MCF 10A (cell line): Measurements from ENCODE around the gene CRBN. TPM values are rescaled to one million over a fixed set of nuclear protein-coding genes. Genes with fewer than 3 reads are reported as not detected.

ENCODE experiments used
- BruUV-seq: library from RNA; stranded (reverse); fragments of 400-500 nt; replicated peaks from 2 replicates; lab custom pipeline; 2021; lab: Mats Ljungman, UMichigan
- CTCF ChIA-PET: fragments of 300-600 bp; sonication (Branson Sonifier 250); formaldehyde crosslinking; extraction: SDS; loops from one replicate; lab custom pipeline; 2021; ENCODE audit warnings: antibody characterized with exemption, inconsistent platforms; lab: Yijun Ruan, JAX
- POLR2A ChIA-PET: fragments of 300-600, 350-650 bp; sonication (Branson Sonifier 250); formaldehyde crosslinking; extraction: SDS; loops from one replicate; lab custom pipeline; 2020; ENCODE audit warnings: antibody characterized with exemption, inconsistent platforms; lab: Yijun Ruan, JAX
- DNase-seq: peaks from one replicate; pipeline ENCODE4 v3.0.0-alpha.2; 2018; ENCODE audit not compliant: unreplicated experiment
- H3K27ac Mint-ChIP-seq: one replicate; pipeline ENCODE4 v1.8.0; 2022; ENCODE audit warnings: mild to moderate bottlenecking, low read depth, mixed read lengths; ENCODE audit not compliant: unreplicated experiment
- H3K27me3 Mint-ChIP-seq: one replicate; pipeline ENCODE4 v1.8.0; 2022; ENCODE audit warnings: mixed read lengths; ENCODE audit not compliant: insufficient read depth, unreplicated experiment
- H3K36me3 Mint-ChIP-seq: one replicate; pipeline ENCODE4 v1.8.0; 2022; ENCODE audit warnings: mild to moderate bottlenecking, moderate library complexity, mixed read lengths; ENCODE audit not compliant: insufficient read depth, unreplicated experiment
- H3K4me1 Mint-ChIP-seq: one replicate; pipeline ENCODE4 v1.8.0; 2022; ENCODE audit warnings: mixed read lengths; ENCODE audit not compliant: insufficient read depth, unreplicated experiment
- H3K4me3 Mint-ChIP-seq: one replicate; pipeline ENCODE4 v1.8.0; 2022; ENCODE audit warnings: mild to moderate bottlenecking, moderate library complexity, mixed read lengths; ENCODE audit not compliant: unreplicated experiment
- H3K9me3 Mint-ChIP-seq: one replicate; pipeline ENCODE4 v1.8.0; 2022; ENCODE audit warnings: mixed read lengths; ENCODE audit not compliant: unreplicated experiment
- CTCF ChIP-seq: fragments of 200-600 bp; IDR thresholded peaks from one replicate; pipeline ENCODE4 v1.8.0; 2022; ENCODE audit warnings: antibody characterized with exemption, mild to moderate bottlenecking; ENCODE audit not compliant: unreplicated experiment
- intact Hi-C: fragments of 100-400 bp; cut with micrococcal nuclease; formaldehyde crosslinking; loops from 2 replicates; pipeline ENCODE4 v1.14.1; 2022
- total RNA-seq: library from RNA; stranded (reverse); gene quantifications from 2 replicates; pipeline ENCODE4 v1.2.3, GENCODE V29; 2022

The CRBN gene
- total RNA-seq, 1 experiment from 2014 or later: 23.0 TPM

- no peak for TF ChIP-seq CTCF
- DNase-seq: no peak
- POLR2A ChIA-PET: no interaction called here
- Mint-ChIP-seq H3K4me3 (no peak overlapping the region), H3K27me3 (peaks cover 59% of the 10 kb centered on the region), H3K36me3 (no peaks in the 10 kb centered on the region), H3K27ac (no peak overlapping the region), H3K4me1 (no peaks in the 10 kb centered on the region), H3K9me3 (no peaks in the 10 kb centered on the region)
- BruUV-seq: no TSS peak
- CTCF ChIA-PET: interaction anchor here (0.6 to 1.0 kb wide), 3 partner anchors 10 to 1439 kb away, joined by 3 to 4 read pairs (median 4); partner anchors contain the start of gene CRBN
- intact Hi-C loops: no loop called here
Observed at GRCh38 chr3:3194861-3195260, 15.4 kb upstream of the CRBN start.

- no peaks in the 10 kb centered on the region for H3K4me1 Mint-ChIP-seq
- TF ChIP-seq CTCF: no peak
- H3K9me3 Mint-ChIP-seq: no peaks in the 10 kb centered on the region
- ChIA-PET CTCF (interaction anchor here (0.6 to 4.6 kb wide), 4 partner anchors 8 to 1098 kb away, joined by 3 to 30 read pairs (median 5); partner anchors contain the start of gene CRBN), POLR2A (no interaction called here)
- H3K27ac Mint-ChIP-seq: no peak overlapping the region
- no peak for DNase-seq
- intact Hi-C loops: no loop called here
- peaks cover 67% of the 10 kb centered on the region for H3K27me3 Mint-ChIP-seq
- no peak overlapping the region for H3K4me3 Mint-ChIP-seq
- H3K36me3 Mint-ChIP-seq: no peaks in the 10 kb centered on the region
- BruUV-seq: no TSS peak
Observed at GRCh38 chr3:3192286-3192675, 12.8 kb upstream of the CRBN start.

DNA sequence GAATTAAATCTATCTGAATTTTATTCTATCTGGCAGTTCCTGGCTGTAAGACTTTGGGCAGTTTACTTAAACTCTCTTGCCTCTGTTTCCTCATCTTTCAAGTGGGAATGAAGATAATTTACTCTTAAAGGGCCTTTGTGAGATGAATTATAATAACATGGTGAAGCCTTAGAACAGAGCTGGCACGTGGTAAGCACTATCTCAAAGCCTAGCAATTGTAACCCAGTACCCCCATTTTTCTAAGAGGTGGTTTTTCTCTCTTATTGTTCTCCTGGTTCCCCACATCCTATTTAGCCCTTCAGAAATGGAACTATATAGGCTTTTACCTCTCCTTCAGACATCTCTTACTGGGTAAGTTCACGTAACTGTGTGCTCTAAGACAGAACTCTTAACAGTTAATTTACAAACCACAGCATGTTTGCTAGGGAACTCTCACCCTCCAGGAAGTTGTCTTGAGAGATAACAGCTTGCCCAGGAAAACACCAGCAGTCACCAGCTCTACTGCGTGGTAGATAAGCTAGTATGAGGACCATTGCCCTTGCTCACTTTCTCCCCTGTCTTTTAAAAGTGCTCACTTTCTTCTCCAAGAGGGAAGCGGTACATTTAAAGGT is 12.3 kb upstream of the CRBN start:
- no peak overlapping the region for H3K27ac Mint-ChIP-seq
- ChIA-PET CTCF (interaction anchor here (1.5 to 4.6 kb wide), 3 partner anchors 9 to 1099 kb away, joined by 4 to 30 read pairs (median 6); partner anchors contain the start of gene CRBN), POLR2A (no interaction called here)
- no TSS peak for BruUV-seq
- intact Hi-C loops: no loop called here
- H3K36me3 Mint-ChIP-seq: no peaks in the 10 kb centered on the region
- no peaks in the 10 kb centered on the region for H3K4me1 Mint-ChIP-seq
- H3K4me3 Mint-ChIP-seq: no peak overlapping the region
- no peak for DNase-seq
- TF ChIP-seq CTCF: no peak
- no peaks in the 10 kb centered on the region for H3K9me3 Mint-ChIP-seq
- peaks cover 67% of the 10 kb centered on the region for H3K27me3 Mint-ChIP-seq

GRCh38 chr3:3189961-3190360 is 10.5 kb upstream of the CRBN start:
- Mint-ChIP-seq H3K4me1 (no peaks in the 10 kb centered on the region), H3K4me3 (no peak overlapping the region), H3K9me3 (no peaks in the 10 kb centered on the region), H3K27ac (no peak overlapping the region), H3K27me3 (peaks cover 57% of the 10 kb centered on the region), H3K36me3 (no peaks in the 10 kb centered on the region)
- CTCF ChIA-PET: interaction anchor here (1.2 to 4.6 kb wide), 3 partner anchors 10 to 808 kb away, joined by 4 to 30 read pairs (median 6); partner anchors contain the start of gene CRBN
- TF ChIP-seq CTCF: no peak
- DNase-seq: no peak
- POLR2A ChIA-PET: interaction anchor here (0.6 kb wide), 1 partner anchor 18 kb away, joined by 3 read pairs; no protein-coding TSS in a partner anchor
- intact Hi-C loops: no loop called here
- BruUV-seq: no TSS peak
